Osteoblast (primary cell): ENCODE data around the gene PLXNA2. TPM values are rescaled to one million over a fixed set of nuclear protein-coding genes. Genes with fewer than 3 reads are reported as not detected.

ENCODE experiments used
- DNase-seq: peaks from one replicate; pipeline ENCODE4 v3.0.0; 2011; ENCODE audit warnings: low spot score, mixed read lengths; ENCODE audit not compliant: insufficient read length; ENCODE audit errors: missing footprints
- H2AFZ ChIP-seq: 2 replicates; pipeline ENCODE4 v1.6.0; 2011; ENCODE audit warnings: mild to moderate bottlenecking, low read length
- H3K27ac ChIP-seq: 2 replicates; pipeline ENCODE4 v1.5.1; 2011; ENCODE audit warnings: mild to moderate bottlenecking, low read depth, low read length, moderate library complexity
- H3K27me3 ChIP-seq: 2 replicates; pipeline ENCODE4 v1.6.0; 2012; ENCODE audit warnings: mild to moderate bottlenecking, control low read depth, inconsistent platforms, low read length, moderate library complexity; ENCODE audit not compliant: insufficient read depth
- H3K36me3 ChIP-seq: 2 replicates; pipeline ENCODE4 v1.5.1; 2011; ENCODE audit warnings: mild to moderate bottlenecking, low read length, control low read depth, moderate library complexity; ENCODE audit not compliant: insufficient read depth
- H3K4me1 ChIP-seq: 2 replicates; pipeline ENCODE4 v1.5.1; 2011; ENCODE audit warnings: mild to moderate bottlenecking, low read length, control low read depth, moderate library complexity; ENCODE audit not compliant: insufficient read depth
- H3K4me2 ChIP-seq: 2 replicates; pipeline ENCODE4 v1.6.0; 2011; ENCODE audit warnings: mild to moderate bottlenecking, low read length; ENCODE audit not compliant: insufficient read depth
- H3K4me3 ChIP-seq: fragments of 200-600 bp; sonication (generic); 3 replicates; pipeline ENCODE4 v1.5.1; 2012; ENCODE audit warnings: mild to moderate bottlenecking, low read length, inconsistent platforms; ENCODE audit not compliant: insufficient read depth
- H3K79me2 ChIP-seq: 2 replicates; pipeline ENCODE4 v1.6.0; 2012; ENCODE audit warnings: mild to moderate bottlenecking, low read length, control low read depth, inconsistent platforms; ENCODE audit not compliant: insufficient read depth
- H3K9me3 ChIP-seq: 2 replicates; pipeline ENCODE4 v1.5.1; 2011; ENCODE audit warnings: low read depth, low read length, control low read depth
- H4K20me1 ChIP-seq: 2 replicates; pipeline ENCODE4 v1.6.0; 2012; ENCODE audit warnings: mild to moderate bottlenecking, low read length, control low read depth; ENCODE audit not compliant: insufficient read depth
- total RNA-seq: library from RNA; depleted of rRNA; stranded (reverse); fragments of >200 nt; gene quantifications from 2 replicates; pipeline ENCODE4 v1.2.3, GENCODE V29; 2012
- TF ChIP-seq, protein P1 (sequence below): IDR thresholded peaks from 2 replicates; pipeline ENCODE4 v1.5.1; 2011; ENCODE audit warnings: mild to moderate bottlenecking, low read depth, low read length, moderate library complexity; ENCODE audit errors: extremely low read depth

Gene PLXNA2
- total RNA-seq, 1 donor: 3.3 TPM

DNA sequence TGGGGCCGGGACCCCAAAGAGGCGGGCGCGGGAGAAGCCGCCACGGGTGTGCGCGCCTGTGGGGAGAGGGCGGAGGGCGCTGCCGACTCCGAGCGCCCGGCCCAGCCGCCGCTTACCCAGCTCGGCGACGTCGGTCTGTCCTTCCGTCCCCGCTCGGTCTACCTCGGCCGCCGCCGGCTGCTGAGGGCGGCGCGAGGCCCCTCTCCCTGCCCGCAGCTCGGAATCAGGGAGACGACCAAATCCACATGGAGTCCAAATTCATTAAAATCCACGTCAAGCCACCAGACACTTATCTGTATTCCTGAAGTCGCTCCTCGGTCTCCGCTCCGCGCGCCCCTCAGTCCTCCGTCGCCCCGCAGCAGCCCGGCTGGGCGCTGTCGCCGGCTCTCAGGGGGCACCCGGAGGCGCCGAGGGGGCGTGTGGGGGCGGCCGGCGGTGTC, 637 bp downstream of the PLXNA2 start:
- no peak for DNase-seq

DNA sequence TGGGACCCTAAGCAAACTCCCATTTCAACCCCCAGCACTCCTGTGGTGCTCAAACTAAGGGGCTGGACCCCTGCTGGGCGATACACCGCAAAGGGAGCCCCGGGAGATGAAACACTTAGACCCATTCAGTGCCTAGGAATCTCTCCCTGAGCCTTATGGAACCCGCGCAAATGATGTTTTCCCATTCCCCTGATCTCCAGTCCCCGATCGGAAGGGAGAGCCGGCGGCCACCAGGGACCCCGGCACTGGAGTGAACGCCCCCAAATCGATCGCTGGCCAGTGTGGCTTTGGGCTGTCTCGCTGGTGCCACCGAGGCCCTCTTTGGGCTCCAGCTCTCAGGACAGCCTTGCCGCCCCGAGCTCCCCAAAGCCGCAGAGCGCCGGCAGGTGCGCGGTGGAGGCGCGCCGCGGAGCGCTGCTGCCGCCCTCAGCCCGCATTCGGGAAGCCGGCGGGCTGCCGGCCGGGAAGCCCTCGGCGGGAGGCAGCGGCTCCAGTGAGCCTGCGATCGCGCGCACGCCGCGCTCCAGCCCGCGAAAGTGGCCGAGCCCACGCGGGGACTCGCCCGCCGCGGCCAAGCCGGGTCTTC, 1.1 kb downstream of the PLXNA2 start:
- peak overlapping the region; percentile 73 for H3K4me2 ChIP-seq
- peaks cover 1% of the 10 kb centered on the region for H3K27me3 ChIP-seq
- H3K4me3 ChIP-seq: peak overlapping the region; percentile 84
- peaks cover 10% of the 10 kb centered on the region for H4K20me1 ChIP-seq
- H3K79me2 ChIP-seq: peaks cover 19% of the 10 kb centered on the region
- H3K9me3 ChIP-seq: no peaks in the 10 kb centered on the region
- H3K36me3 ChIP-seq: no peaks in the 10 kb centered on the region
- H2AFZ ChIP-seq: peak overlapping the region; percentile 84
- TF ChIP-seq, protein P1, sequence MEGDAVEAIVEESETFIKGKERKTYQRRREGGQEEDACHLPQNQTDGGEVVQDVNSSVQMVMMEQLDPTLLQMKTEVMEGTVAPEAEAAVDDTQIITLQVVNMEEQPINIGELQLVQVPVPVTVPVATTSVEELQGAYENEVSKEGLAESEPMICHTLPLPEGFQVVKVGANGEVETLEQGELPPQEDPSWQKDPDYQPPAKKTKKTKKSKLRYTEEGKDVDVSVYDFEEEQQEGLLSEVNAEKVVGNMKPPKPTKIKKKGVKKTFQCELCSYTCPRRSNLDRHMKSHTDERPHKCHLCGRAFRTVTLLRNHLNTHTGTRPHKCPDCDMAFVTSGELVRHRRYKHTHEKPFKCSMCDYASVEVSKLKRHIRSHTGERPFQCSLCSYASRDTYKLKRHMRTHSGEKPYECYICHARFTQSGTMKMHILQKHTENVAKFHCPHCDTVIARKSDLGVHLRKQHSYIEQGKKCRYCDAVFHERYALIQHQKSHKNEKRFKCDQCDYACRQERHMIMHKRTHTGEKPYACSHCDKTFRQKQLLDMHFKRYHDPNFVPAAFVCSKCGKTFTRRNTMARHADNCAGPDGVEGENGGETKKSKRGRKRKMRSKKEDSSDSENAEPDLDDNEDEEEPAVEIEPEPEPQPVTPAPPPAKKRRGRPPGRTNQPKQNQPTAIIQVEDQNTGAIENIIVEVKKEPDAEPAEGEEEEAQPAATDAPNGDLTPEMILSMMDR: no peak
- no peak overlapping the region for H3K27ac ChIP-seq
- DNase-seq: no peak
- peaks cover 10% of the 10 kb centered on the region for H3K4me1 ChIP-seq

More for the DNA sequence above, 637 bp downstream of the PLXNA2 start:
- H3K4me1 ChIP-seq: peaks cover 10% of the 10 kb centered on the region
- H3K4me3 ChIP-seq: peak overlapping the region; percentile 84
- H3K36me3 ChIP-seq: no peaks in the 10 kb centered on the region
- H3K9me3 ChIP-seq: no peaks in the 10 kb centered on the region
- H3K27ac ChIP-seq: peak overlapping the region; percentile 49
- peaks cover 18% of the 10 kb centered on the region for H3K79me2 ChIP-seq
- TF ChIP-seq, protein P1: no peak
- H4K20me1 ChIP-seq: peaks cover 10% of the 10 kb centered on the region
- peak overlapping the region; percentile 84 for H2AFZ ChIP-seq
- H3K27me3 ChIP-seq: peaks cover 4% of the 10 kb centered on the region
- peak overlapping the region; percentile 73 for H3K4me2 ChIP-seq

DNA sequence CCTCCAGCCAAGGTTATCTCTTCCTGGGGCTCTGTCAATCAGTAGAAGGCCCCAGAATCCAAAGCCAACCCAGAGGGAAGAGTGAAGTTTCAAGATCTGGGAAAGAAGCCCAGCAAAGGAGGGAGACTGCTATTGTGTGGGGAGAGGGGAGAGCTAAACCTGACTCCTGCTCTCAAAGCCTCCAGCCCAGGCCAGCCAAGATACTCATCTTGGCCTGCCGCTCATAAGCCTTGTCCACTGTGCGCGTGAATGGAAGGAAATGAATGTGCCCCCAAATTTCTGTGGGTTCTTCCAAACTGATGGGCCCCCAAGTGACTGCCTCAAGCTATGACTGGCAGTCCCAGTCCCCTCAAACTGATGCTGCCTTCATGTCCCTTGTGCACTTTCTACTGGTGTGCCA, 2.0 kb downstream of the PLXNA2 start:
- peak overlapping the region; percentile 84 for H3K4me3 ChIP-seq
- no peak overlapping the region for H3K27ac ChIP-seq
- H3K4me1 ChIP-seq: peaks cover 10% of the 10 kb centered on the region
- H2AFZ ChIP-seq: no peak overlapping the region
- no peaks in the 10 kb centered on the region for H3K27me3 ChIP-seq
- H4K20me1 ChIP-seq: peaks cover 10% of the 10 kb centered on the region
- no peak for DNase-seq
- TF ChIP-seq, protein P1: no peak
- no peaks in the 10 kb centered on the region for H3K9me3 ChIP-seq
- peak overlapping the region; percentile 73 for H3K4me2 ChIP-seq
- H3K79me2 ChIP-seq: peaks cover 21% of the 10 kb centered on the region
- H3K36me3 ChIP-seq: no peaks in the 10 kb centered on the region

DNA sequence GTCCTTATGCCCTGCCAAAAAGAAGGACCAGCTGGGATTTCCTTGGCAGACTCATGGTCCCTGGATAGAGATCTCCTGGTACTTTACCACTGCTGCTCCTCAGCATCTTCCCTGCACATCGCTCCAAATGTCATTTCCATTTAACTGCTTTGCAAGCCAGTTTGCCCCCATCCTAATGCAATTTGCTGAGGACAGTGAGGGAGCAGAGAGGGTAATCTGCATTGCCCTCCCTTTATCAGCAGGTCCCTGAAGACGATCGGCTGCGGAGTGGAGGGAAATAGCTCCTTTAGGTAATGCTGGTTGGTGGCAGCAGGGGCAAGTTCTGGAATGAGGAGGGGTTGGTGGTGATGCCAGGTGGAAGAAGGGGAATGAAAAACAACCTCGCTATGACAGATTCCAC, 2.7 kb downstream of the PLXNA2 start:
- Histone ChIP-seq H2AFZ (no peak overlapping the region), H3K36me3 (no peaks in the 10 kb centered on the region), H3K79me2 (peaks cover 22% of the 10 kb centered on the region), H3K4me1 (peaks cover 10% of the 10 kb centered on the region), H3K4me2 (no peak overlapping the region), H3K27me3 (no peaks in the 10 kb centered on the region), H3K27ac (no peak overlapping the region), H3K9me3 (no peaks in the 10 kb centered on the region), H4K20me1 (peaks cover 10% of the 10 kb centered on the region), H3K4me3 (no peak overlapping the region)
- TF ChIP-seq, protein P1: no peak
- no peak for DNase-seq
